Calu3 (cell line): ENCODE results near the gene OTOF. TPM values are rescaled to one million over a fixed set of nuclear protein-coding genes. Genes with fewer than 3 reads are reported as not detected.
A peak's percentile ranks its signal among the peaks of the same experiment; 100 is the strongest.

Experiments used
- BruUV-seq: library from RNA; stranded (reverse); fragments of 400-500 nt; replicated peaks from 2 replicates; lab custom pipeline; 2021; lab: Mats Ljungman, UMichigan
- CTCF ChIA-PET: fragments of 300-600 bp; sonication (Branson Sonifier 250); formaldehyde crosslinking; loops from one replicate; lab custom pipeline; 2022; ENCODE audit warnings: antibody characterized with exemption; lab: Charles Lee
- DNase-seq: peaks from one replicate; pipeline ENCODE4 v3.0.0; 2022
- H3K27ac Mint-ChIP-seq: one replicate; pipeline ENCODE4 v1.8.0; 2022; ENCODE audit warnings: mixed read lengths; ENCODE audit not compliant: unreplicated experiment
- H3K27me3 Mint-ChIP-seq: one replicate; pipeline ENCODE4 v1.8.0; 2022; ENCODE audit warnings: mixed read lengths; ENCODE audit not compliant: unreplicated experiment
- H3K36me3 Mint-ChIP-seq: one replicate; pipeline ENCODE4 v1.8.0; 2022; ENCODE audit warnings: mild to moderate bottlenecking, moderate library complexity, mixed read lengths; ENCODE audit not compliant: insufficient read depth, unreplicated experiment
- H3K4me1 Mint-ChIP-seq: one replicate; pipeline ENCODE4 v1.8.0; 2022; ENCODE audit warnings: mild to moderate bottlenecking, low read depth, mixed read lengths; ENCODE audit not compliant: unreplicated experiment
- H3K4me3 Mint-ChIP-seq: one replicate; pipeline ENCODE4 v1.8.0; 2022; ENCODE audit warnings: mild to moderate bottlenecking, low read depth, moderate library complexity, mixed read lengths; ENCODE audit not compliant: unreplicated experiment
- H3K9me3 Mint-ChIP-seq: one replicate; pipeline ENCODE4 v1.8.0; 2022; ENCODE audit warnings: low read depth, mixed read lengths; ENCODE audit not compliant: unreplicated experiment
- intact Hi-C: fragments of 100-400 bp; cut with micrococcal nuclease; formaldehyde crosslinking; loops from one replicate; pipeline ENCODE4 v1.10.0; 2022; ENCODE audit not compliant: unreplicated experiment
- total RNA-seq: library from RNA; stranded (reverse); gene quantifications from 2 replicates; pipeline ENCODE4 v1.2.3, GENCODE V29; 2022
- TF ChIP-seq, protein P1 (sequence below): fragments of 200-600 bp; IDR thresholded peaks from one replicate; pipeline ENCODE4 v1.8.0; 2022; ENCODE audit warnings: antibody characterized with exemption; ENCODE audit not compliant: unreplicated experiment

The OTOF gene
- total RNA-seq, 1 experiment from 2014 or later: not detected

DNA sequence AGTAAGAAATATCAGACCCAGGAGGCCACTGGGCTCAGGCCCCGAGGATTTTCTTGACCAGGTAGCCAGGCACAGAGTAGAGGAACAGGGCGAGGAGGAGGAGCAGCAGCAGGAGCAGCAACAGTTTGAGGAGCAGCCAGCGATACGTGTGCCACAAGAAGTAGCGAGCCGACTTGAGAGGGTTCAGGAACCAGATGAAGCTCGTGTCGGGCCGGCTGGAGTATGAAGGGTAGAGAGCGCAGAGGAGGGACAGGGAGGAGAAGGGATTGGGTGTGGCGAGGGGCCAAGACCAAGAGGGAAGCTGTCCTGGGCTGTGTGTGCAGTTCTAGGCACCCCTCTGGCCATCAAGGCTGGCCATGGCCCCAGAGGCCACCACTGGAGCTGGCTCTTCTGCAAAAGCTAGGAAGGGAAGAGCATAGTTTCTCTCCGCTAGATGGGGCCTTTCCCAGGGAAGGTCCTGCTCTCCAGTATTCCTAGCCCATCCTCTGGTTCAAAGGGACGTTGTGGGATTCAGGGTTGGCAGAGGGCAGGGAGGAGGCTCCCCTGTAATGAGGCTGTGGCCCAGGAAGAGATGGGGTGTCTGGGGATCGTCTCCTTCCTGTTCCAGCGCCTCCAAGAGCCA is 17.8 kb downstream of the OTOF start:
- intact Hi-C loops: loop anchor here (10.0 kb wide), 1 partner anchor 105 kb away; no protein-coding TSS in a partner anchor
- peaks cover 29% of the 10 kb centered on the region for H3K4me1 Mint-ChIP-seq
- no peaks in the 10 kb centered on the region for H3K36me3 Mint-ChIP-seq
- CTCF ChIA-PET: interaction anchor here (0.6 to 0.7 kb wide), 2 partner anchors 122 to 717 kb away, joined by 5 to 8 read pairs; no protein-coding TSS in a partner anchor
- H3K9me3 Mint-ChIP-seq: no peaks in the 10 kb centered on the region
- BruUV-seq: no TSS peak
- no peak for DNase-seq
- H3K4me3 Mint-ChIP-seq: no peak overlapping the region
- H3K27me3 Mint-ChIP-seq: no peaks in the 10 kb centered on the region
- H3K27ac Mint-ChIP-seq: no peak overlapping the region
- TF ChIP-seq, protein P1, sequence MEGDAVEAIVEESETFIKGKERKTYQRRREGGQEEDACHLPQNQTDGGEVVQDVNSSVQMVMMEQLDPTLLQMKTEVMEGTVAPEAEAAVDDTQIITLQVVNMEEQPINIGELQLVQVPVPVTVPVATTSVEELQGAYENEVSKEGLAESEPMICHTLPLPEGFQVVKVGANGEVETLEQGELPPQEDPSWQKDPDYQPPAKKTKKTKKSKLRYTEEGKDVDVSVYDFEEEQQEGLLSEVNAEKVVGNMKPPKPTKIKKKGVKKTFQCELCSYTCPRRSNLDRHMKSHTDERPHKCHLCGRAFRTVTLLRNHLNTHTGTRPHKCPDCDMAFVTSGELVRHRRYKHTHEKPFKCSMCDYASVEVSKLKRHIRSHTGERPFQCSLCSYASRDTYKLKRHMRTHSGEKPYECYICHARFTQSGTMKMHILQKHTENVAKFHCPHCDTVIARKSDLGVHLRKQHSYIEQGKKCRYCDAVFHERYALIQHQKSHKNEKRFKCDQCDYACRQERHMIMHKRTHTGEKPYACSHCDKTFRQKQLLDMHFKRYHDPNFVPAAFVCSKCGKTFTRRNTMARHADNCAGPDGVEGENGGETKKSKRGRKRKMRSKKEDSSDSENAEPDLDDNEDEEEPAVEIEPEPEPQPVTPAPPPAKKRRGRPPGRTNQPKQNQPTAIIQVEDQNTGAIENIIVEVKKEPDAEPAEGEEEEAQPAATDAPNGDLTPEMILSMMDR: no peak

DNA sequence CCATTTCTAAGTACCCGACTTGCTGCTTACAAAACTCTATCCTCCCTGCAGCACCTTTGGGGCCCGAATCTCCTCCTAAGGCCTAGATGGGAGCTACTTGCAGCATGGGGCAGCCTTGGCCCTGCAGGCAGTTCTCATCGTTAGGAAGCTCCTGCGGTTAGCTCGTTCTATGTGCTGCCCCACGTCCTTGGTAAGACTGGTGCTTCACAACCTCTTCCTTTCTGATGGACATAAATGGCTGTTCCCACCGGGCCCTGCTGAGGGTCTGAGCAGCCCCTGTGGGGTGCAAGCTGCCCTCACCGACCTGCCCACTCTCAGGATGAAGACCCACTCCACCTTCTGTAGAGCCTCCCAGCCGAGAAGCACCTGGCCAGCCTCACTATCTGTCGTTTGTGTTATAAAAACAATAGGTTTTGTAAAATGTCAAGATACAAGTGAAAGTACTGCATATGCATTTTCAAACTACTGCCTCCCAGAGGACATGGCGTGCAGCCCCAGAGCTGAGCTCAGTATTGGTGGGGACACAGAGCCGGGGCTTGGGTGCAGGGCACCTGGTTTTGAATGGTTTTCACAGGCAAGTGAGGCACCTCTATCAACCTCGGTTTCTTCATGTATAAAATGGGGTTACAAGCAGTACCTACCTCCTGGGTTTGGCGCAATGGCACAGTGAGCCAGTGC is 19.4 kb downstream of the OTOF start:
- no peak for DNase-seq
- CTCF ChIA-PET: interaction anchor here (0.6 kb wide), 1 partner anchor 9 kb away, joined by 3 read pairs; no protein-coding TSS in a partner anchor
- H3K27ac Mint-ChIP-seq: no peak overlapping the region
- peaks cover 29% of the 10 kb centered on the region for H3K4me1 Mint-ChIP-seq
- intact Hi-C loops: no loop called here
- H3K4me3 Mint-ChIP-seq: no peak overlapping the region
- BruUV-seq: no TSS peak
- no peaks in the 10 kb centered on the region for H3K9me3 Mint-ChIP-seq
- no peaks in the 10 kb centered on the region for H3K36me3 Mint-ChIP-seq
- TF ChIP-seq, protein P1: no peak
- no peaks in the 10 kb centered on the region for H3K27me3 Mint-ChIP-seq

DNA sequence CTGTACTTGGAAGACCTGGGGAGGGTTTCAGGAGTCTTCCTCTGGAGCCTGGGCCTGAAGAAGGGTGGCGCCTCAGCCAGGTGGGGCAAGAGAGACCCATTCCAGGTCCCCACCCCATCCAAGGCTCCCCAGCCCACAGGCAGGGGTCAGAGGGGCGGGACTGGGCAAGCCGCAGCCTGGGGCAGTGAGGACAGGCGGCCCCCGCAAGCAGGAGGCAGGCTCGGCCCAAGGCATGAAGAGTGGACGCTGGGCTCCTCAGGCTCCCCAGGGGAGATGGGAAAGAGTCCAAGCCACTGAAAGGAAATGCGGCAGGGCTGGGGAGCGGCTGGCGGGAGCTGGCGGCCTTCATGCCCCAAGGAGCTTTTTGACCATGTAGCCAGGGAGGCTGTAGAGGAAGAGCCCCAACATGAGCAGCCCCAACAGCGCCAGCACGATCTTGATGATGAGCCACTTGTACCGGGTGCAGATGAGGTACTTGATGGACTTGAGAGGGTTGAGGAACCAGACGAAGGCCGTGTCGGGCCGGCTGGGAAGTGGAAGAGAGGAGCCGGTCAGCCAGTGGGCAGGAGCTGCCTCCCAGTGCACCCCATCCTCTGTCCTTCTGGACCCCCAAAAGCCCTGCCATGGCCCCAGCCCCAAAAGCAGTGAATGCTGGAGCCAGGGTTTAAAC is 20.1 kb downstream of the OTOF start:
- Mint-ChIP-seq H3K36me3 (no peaks in the 10 kb centered on the region), H3K4me1 (peaks cover 29% of the 10 kb centered on the region), H3K27ac (no peak overlapping the region), H3K27me3 (no peaks in the 10 kb centered on the region), H3K9me3 (no peaks in the 10 kb centered on the region), H3K4me3 (no peak overlapping the region)
- BruUV-seq: no TSS peak
- TF ChIP-seq, protein P1: no peak
- intact Hi-C loops: no loop called here
- DNase-seq: no peak
- CTCF ChIA-PET: interaction anchor here (1.1 kb wide), 1 partner anchor 12 kb away, joined by 3 read pairs; no protein-coding TSS in a partner anchor

DNA sequence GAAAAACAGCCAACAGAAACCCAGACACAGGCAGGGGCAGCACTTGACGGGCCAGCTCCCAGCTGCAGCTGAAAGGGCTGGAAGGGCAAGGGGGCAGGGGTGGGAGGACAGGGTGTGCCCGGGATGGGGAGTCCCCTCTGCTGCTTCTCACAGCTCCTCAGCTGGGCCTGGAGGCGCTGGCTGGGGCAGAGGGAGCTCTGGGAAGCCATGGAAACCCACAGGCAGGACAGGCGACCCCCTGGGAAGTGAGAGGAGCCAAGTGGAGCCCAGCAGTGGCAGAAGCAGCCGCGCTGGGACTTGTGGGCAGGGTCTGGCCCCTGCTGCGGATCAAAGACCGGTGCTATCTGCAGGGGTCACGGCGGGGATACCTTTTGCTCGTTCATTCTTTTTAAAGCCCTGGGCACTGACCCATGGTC is 20.7 kb downstream of the OTOF start:
- no TSS peak for BruUV-seq
- no peak for DNase-seq
- H3K27ac Mint-ChIP-seq: peak overlapping the region; percentile 56
- no peak overlapping the region for H3K4me3 Mint-ChIP-seq
- no peaks in the 10 kb centered on the region for H3K9me3 Mint-ChIP-seq
- TF ChIP-seq, protein P1: no peak
- peaks cover 29% of the 10 kb centered on the region for H3K4me1 Mint-ChIP-seq
- intact Hi-C loops: no loop called here
- H3K27me3 Mint-ChIP-seq: no peaks in the 10 kb centered on the region
- CTCF ChIA-PET: interaction anchor here (1.0 to 1.1 kb wide), 2 partner anchors 12 to 39 kb away, joined by 3 read pairs; no protein-coding TSS in a partner anchor
- no peaks in the 10 kb centered on the region for H3K36me3 Mint-ChIP-seq
